SJSA1 (cell line): Measurements from ENCODE around the gene ZNF433. TPM values are rescaled to one million over a fixed set of nuclear protein-coding genes. Genes with fewer than 3 reads are reported as not detected.
"Not testable (repeated sequence)": the region's sequence is repeated elsewhere in the genome, so short reads cannot be mapped to it uniquely, and the experiment has no call there.

ENCODE experiments used
- DNase-seq, 2 experiments: peaks; one replicate each; pipeline ENCODE4 v3.0.0-alpha.2; 2015 to 2020; ENCODE audit warnings: low spot score in 2 of 2, low read depth in 1 of 2
- H3K27ac ChIP-seq: fragments of 250-450 bp; sonication (Bioruptor Pico); 2 replicates; pipeline ENCODE4 v1.5.1; 2020; ENCODE audit warnings: mild to moderate bottlenecking, moderate library complexity
- H3K27me3 ChIP-seq: fragments of 250-450 bp; sonication (Bioruptor Pico); replicated peaks from 2 replicates; pipeline ENCODE4 v1.5.1; 2020; ENCODE audit warnings: mild to moderate bottlenecking, moderate library complexity
- H3K36me3 ChIP-seq: fragments of 250-450 bp; sonication (Bioruptor Pico); 2 replicates; pipeline ENCODE4 v1.5.1; 2020; ENCODE audit warnings: mild to moderate bottlenecking
- H3K4me1 ChIP-seq: fragments of 250-450 bp; sonication (Bioruptor Pico); replicated peaks from 2 replicates; pipeline ENCODE4 v1.6.1; 2021; ENCODE audit warnings: mild to moderate bottlenecking
- H3K4me3 ChIP-seq: fragments of 250-450 bp; sonication (Bioruptor Pico); 2 replicates; pipeline ENCODE4 v1.5.1; 2020; ENCODE audit warnings: mild to moderate bottlenecking
- H3K9me3 ChIP-seq: fragments of 250-450 bp; sonication (Bioruptor Pico); replicated peaks from 2 replicates; pipeline ENCODE4 v1.5.1; 2020; ENCODE audit warnings: mild to moderate bottlenecking
- total RNA-seq: library from RNA; depleted of rRNA; stranded (reverse); fragments of >200 nt; shearing (Covaris generic); gene quantifications from 2 replicates; pipeline ENCODE4 v1.2.3, GENCODE V29; 2014

ZNF433 gene
- total RNA-seq, 1 experiment from 2014 or later: 0.50 TPM

DNA sequence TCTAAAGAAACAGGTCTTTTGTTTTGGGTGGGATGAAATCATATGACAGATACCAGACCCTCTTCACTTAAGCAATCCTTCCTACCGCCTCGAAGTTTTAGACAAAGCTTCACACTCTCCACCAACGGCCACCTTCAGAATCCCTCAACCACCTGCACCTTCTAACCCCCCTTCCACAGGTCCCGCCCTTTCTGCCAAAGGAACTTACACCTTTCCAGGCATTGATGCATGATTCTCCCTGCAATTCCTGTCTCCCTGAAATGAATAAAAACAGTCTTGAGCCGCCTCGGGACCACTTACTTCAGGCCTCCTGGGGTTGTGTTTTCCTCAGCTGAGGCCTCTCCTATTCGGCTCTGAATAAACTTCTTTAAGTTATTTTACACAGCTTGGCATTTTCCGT, 859 bp downstream of the ZNF433 start:
- Histone ChIP-seq H3K4me1 (no peaks in the 10 kb centered on the region), H3K36me3 (0 out of 2 replicates have a peak, but pooled peaks cover 3% of the 10 kb centered on the region), H3K27me3 (no peaks in the 10 kb centered on the region), H3K9me3 (peaks cover 3% of the 10 kb centered on the region; the same call in 1 of the 2 replicates), H3K27ac (no peak overlapping the region), H3K4me3 (peak overlapping the region; percentile 53)
- no peak for DNase-seq

DNA sequence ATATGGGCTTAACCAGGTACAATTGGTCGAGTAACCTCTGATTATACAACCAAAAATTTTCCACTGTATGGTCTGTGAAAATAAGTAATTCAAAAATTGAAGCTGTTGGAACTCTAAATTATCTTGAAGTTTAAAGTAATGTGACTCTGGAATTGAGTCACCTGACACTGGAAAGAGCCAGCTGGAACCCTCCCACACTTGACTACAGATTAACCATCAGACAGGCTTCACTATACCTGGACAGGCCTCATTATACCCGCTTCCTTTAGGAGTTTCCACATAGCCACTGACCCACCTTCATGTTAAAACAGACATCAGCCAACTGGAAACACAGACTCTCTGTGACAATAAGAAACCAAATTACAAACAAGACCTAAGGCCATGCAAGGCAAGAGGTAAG, 1.3 kb downstream of the ZNF433 start:
- H3K4me1 ChIP-seq: no peaks in the 10 kb centered on the region
- no peak for DNase-seq
- H3K27me3 ChIP-seq: no peaks in the 10 kb centered on the region
- peaks cover 3% of the 10 kb centered on the region; the same call in 1 of the 2 replicates for H3K9me3 ChIP-seq
- no peak overlapping the region for H3K4me3 ChIP-seq
- 0 out of 2 replicates have a peak, but pooled peaks cover 3% of the 10 kb centered on the region for H3K36me3 ChIP-seq
- H3K27ac ChIP-seq: no peak overlapping the region

DNA sequence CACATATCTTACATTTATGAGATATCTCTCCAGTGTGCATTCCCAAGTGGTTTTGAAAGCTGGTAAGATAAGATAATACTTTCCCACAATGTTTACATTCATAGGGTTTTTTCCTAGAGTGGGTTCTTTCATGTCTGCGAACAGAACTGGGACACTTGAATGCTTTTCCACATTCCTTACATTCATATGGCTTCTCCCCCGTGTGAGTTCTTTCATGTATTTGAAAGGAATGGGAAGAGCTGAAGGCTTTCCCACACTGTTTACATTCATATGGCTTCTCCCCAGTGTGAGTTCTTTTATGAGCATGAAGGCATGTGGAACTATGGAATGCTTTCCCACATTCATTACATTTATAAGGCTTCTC, 19.7 kb downstream of the ZNF433 start:
- H3K4me1 ChIP-seq: no peaks in the 10 kb centered on the region
- no peak for DNase-seq
- H3K27me3 ChIP-seq: no peaks in the 10 kb centered on the region
- H3K9me3 ChIP-seq: peaks cover 34% of the 10 kb centered on the region
- no peak overlapping the region for H3K4me3 ChIP-seq
- no peak overlapping the region for H3K27ac ChIP-seq
- H3K36me3 ChIP-seq: peaks cover 21% of the 10 kb centered on the region

DNA sequence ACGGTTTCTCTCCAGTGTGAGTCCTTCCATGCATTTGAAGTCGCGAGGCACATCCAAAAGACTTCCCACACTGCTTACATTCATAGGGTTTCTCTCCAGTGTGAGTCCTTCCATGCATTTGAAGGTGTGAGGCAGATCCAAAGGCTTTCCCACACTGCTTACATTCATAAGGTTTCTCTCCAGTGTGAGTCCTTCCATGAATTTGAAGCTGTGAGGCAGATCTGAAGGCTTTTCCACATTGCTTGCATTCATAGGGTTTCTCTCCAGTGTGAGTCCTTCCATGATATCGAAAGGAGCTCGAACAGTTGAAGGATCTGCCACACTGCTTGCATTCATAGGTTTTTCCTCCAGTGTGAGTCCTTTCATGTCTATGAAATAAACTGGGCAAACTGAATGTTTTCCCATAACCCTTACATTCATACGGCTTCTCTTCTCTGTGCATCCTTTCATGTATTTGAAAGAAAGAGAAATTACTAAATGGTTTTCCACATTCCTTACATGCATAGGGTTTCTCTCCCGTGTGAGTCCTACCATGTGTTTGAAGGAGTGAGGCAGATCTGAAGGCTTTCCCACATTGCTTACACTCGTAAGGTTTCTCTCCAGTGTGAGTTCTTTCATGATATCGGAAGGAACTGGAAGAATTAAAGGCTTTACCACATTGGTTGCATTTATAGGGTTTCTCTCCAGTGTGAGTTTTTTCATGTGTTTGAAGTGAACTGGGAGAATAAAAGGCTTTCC, 20.3 kb downstream of the ZNF433 start:
- peaks cover 21% of the 10 kb centered on the region for H3K36me3 ChIP-seq
- H3K9me3 ChIP-seq: peaks cover 34% of the 10 kb centered on the region
- H3K27ac ChIP-seq: no peak overlapping the region
- H3K4me1 ChIP-seq: no peaks in the 10 kb centered on the region
- H3K27me3 ChIP-seq: no peaks in the 10 kb centered on the region
- H3K4me3 ChIP-seq: no peak overlapping the region
- DNase-seq: no peak

DNA sequence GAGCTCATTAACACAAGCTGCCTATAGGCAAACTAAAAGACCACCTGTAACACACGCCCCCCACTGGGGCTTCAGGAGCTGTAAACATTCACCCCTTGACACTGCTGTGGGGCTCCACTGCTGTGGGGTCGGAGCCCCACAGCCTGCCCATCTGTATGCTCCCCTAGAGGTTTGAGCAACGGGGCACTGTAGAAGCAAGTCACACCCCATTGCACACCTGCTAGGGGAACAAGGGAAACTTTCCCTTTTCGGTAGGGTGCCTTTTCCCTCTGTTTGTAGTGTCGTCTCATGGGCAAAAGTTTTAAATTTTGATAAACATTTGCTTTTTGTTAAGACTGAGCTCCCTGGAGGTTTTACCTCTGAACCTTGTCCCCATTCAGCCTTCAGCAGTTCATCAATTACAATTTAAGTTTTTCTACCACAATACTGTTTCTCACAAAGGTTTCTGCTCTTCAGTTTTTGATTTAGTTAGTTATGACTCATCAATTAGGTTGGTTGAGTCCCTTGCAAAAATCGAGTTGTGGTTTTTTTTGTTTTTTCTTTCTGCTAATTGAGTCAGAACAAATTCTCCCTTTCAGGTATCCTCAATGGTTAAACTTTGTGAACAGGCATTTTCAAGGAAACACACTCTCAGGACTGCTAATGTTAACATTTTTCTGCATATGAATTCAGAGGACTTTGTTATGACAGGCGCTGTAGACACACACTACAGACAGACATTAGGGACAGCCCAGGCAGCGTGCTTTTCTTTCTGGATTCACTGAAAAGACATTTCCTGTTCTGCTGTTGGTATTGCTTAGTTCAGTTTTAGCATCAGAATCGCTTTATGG, 35.1 kb downstream of the ZNF433 start:
- no peak overlapping the region for H3K4me3 ChIP-seq
- no peak overlapping the region for H3K27ac ChIP-seq
- peaks cover 9% of the 10 kb centered on the region for H3K9me3 ChIP-seq
- no peaks in the 10 kb centered on the region for H3K27me3 ChIP-seq
- H3K36me3 ChIP-seq: peaks cover 2% of the 10 kb centered on the region; the same call in 1 of the 2 replicates
- H3K4me1 ChIP-seq: no peaks in the 10 kb centered on the region
- no peak for DNase-seq

DNA sequence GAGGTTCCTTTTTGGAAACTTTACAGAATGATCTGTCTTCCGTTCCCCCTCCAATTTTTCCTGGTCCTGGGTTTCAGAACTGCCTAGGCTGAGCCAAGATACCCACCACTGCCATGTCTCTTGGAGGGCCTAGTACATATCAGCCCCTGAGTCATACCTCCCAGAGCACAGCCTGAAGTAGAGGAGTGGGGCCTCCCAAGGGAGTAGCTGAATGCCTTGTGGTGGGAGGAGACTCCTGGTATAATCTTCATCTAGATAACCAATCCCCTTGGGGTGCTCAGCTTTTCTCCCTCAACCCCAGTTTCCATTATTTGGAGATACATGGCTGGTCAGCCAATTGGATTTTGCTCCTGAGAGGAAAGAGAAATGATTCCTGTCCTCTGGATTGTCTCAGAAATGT, 40.3 kb downstream of the ZNF433 start:
- DNase-seq: no peak
- Histone ChIP-seq H3K36me3 (no peaks in the 10 kb centered on the region), H3K9me3 (peaks cover 12% of the 10 kb centered on the region)

DNA sequence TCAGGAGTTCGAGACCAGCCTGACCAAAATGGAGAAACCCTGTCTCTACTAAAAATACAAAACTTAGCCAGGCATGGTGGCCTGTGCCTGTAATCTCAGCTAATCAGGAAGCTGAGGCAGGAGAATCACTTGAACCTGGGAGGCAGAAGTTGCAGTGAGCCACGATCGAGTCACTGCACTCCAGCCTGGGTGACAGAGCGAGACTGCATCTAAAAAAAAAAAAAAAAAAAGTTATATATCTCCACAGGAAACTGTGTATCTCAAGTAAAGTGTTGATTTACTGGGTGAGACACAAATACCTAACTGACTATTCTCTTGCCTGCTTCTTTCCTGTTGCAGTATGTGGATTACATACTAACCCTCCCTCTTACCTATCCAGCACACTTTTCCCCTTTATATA, 43.6 kb downstream of the ZNF433 start:
- H3K27ac ChIP-seq, H3K4me1 ChIP-seq, H3K9me3 ChIP-seq, H3K4me3 ChIP-seq, H3K27me3 ChIP-seq, DNase-seq, H3K36me3 ChIP-seq: not testable (repeated sequence)

More for the DNA sequence above, 40.3 kb downstream of the ZNF433 start:
- no peak overlapping the region for H3K27ac ChIP-seq
- no peak overlapping the region for H3K4me3 ChIP-seq
- no peaks in the 10 kb centered on the region for H3K27me3 ChIP-seq
- no peaks in the 10 kb centered on the region for H3K4me1 ChIP-seq

DNA sequence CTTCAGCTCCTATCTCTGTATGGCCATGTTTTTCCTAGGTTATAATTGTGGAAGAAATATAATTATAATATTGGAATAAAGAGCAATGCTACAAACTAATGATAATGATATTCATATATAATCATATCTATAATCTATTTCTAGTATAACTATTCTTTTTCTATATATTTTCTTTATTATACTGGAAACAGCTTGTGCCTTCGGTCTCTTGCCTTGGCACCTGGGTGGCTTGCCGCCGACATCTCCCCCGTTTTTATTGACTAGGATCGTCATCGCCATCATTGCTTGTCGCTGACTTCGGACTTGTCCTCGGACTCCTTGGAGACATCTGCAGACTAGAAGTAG, 46.4 kb downstream of the ZNF433 start:
- Histone ChIP-seq H3K36me3 (no peaks in the 10 kb centered on the region), H3K9me3 (0 out of 2 replicates have a peak, but pooled peaks cover 3% of the 10 kb centered on the region), H3K4me3 (no peak overlapping the region), H3K4me1 (no peaks in the 10 kb centered on the region), H3K27ac (no peak overlapping the region), H3K27me3 (no peaks in the 10 kb centered on the region)
- no peak for DNase-seq

DNA sequence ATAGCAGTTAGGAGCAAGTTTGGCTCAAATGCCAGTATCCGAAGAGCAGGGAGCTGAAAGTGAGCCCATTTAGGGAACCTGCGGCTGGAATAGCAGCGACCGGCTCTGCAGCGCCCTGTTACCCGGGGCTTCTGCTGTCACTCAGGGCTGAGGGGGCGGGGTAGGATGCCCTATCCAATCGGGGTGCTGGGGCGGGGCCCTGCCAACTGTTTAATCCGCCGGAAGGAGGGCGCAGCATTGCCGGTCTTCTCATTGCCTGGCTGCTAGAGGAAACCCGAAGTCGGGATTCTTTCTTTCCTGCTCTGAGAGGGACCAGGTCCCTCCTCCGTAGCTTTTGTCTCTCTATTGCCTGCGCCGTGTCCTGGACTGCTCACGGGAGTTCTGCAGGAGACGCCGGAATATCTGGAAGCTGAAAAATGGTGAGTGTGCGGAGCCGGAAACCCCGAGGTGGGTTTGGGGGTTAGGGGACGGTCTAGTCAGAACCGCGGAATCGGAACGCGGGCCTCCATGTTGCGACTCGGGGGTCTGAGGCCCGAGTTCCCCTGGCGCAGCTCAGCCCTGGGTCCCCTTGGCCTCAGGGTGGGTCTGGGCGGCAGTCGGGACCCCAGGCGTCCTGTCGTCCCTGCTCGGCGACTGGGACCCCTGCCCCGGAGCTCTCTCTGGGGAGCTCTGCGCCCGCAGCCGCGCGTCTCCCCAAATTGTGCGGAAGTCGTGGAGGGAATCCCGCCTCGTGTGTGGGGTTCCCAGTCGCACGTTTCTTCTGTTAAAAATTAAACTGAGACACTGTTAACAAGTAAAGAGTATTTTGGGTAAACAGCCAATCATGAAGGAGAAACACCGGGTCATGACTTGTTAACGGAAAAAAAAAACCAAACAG, 47.8 kb downstream of the ZNF433 start:
- Histone ChIP-seq H3K36me3 (no peaks in the 10 kb centered on the region), H3K27me3 (no peaks in the 10 kb centered on the region), H3K27ac (0 out of 2 replicates have a peak overlapping the region, but pooled peaks have one; percentile 7), H3K9me3 (no peaks in the 10 kb centered on the region), H3K4me1 (no peaks in the 10 kb centered on the region), H3K4me3 (peak overlapping the region; percentile 57)
- DNase-seq: peak; percentile 60 to 83

DNA sequence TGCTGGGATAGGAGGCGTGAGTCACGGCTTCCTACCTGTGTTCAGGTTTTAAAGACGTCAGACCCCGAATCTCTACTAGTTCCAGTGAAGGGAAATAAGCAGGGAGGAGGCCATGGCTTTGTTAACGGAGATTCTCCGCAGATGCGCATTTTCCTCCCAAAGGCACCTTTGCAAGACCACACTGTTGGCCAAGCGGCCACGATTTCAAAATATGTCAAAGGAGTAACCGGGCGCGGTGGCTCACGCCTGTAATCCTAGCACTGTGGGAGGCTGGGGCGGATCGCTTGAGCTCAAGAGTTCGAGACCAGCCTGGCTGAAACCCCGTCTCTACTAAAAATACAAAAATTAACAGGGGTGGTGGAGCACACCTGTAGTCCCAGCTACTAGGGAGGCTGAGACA, 48.7 kb downstream of the ZNF433 start:
- H3K4me3 ChIP-seq: no peak overlapping the region
- H3K27me3 ChIP-seq: no peaks in the 10 kb centered on the region
- H3K36me3 ChIP-seq: no peaks in the 10 kb centered on the region
- no peaks in the 10 kb centered on the region for H3K4me1 ChIP-seq
- no peaks in the 10 kb centered on the region for H3K9me3 ChIP-seq
- no peak for DNase-seq
- no peak overlapping the region for H3K27ac ChIP-seq

DNA sequence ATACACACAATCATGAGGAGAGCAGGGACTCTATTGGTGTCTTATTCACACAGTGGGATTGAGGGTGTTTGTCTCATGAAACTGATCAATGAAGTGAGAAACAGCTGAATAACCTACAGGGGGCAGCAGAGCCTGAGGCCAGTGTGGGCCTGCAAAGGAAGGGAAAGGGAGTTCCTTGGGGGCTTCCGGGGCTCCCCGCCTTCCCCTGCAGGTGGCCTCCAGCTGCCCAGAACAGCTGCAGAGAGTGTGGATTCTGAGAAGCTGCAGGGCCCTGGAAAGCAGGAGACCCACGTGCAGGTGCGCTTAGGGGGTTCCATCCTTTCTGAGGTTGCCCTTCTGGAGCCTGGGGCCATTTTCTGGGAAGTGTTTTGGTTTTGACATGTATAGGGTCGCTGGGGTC, 50.5 kb downstream of the ZNF433 start:
- Histone ChIP-seq H3K4me1 (no peaks in the 10 kb centered on the region), H3K9me3 (no peaks in the 10 kb centered on the region), H3K27me3 (no peaks in the 10 kb centered on the region), H3K4me3 (no peak overlapping the region), H3K36me3 (no peaks in the 10 kb centered on the region), H3K27ac (no peak overlapping the region)
- DNase-seq: no peak

DNA sequence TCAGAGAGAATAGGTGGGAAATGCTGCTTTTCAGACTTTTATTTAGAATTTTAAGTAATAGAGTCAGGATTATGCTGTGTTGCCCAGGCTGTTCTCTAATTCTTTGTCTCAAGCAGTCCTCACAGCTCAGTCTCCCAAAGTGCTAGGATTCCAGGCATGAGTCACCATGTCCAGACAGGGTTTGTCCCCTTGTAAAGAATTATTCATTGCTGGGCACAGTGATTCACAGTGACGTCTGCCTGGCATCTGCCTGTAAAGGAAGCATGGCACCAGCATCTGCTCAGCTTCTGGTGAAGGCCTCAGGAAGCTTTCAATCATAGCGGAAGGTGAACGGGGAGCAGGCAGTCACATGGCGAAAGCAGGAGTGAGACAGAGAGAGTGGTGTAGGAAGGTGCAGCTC, 53.0 kb downstream of the ZNF433 start:
- DNase-seq: no peak
- H3K36me3 ChIP-seq: no peaks in the 10 kb centered on the region
- no peaks in the 10 kb centered on the region for H3K27me3 ChIP-seq
- no peak overlapping the region for H3K27ac ChIP-seq
- H3K4me1 ChIP-seq: no peaks in the 10 kb centered on the region
- peaks cover 4% of the 10 kb centered on the region; the same call in 1 of the 2 replicates for H3K9me3 ChIP-seq
- H3K4me3 ChIP-seq: no peak overlapping the region

DNA sequence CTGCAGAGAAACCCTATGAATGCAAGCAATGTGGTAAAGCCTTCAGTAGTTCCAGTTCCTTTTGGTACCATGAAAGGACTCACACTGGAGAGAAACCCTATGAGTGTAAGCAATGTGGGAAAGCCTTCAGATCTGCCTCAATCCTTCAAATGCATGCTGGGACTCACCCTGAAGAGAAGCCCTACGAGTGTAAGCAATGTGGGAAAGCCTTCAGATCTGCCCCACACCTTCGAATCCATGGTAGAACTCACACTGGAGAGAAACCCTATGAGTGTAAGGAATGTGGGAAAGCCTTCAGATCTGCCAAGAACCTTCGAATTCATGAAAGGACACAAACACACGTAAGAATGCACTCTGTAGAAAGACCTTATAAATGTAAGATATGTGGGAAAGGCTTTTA, 56.0 kb downstream of the ZNF433 start:
- Histone ChIP-seq H3K4me3 (no peak overlapping the region), H3K27ac (no peak overlapping the region), H3K27me3 (no peaks in the 10 kb centered on the region), H3K9me3 (peaks cover 8% of the 10 kb centered on the region), H3K36me3 (no peaks in the 10 kb centered on the region), H3K4me1 (no peaks in the 10 kb centered on the region)
- no peak for DNase-seq
